Activated B cell treated with CpG ODN at 0.5 μM for 24 hours (primary cell): Measurements from ENCODE around the gene IFFO2. TPM values are rescaled to one million over a fixed set of nuclear protein-coding genes. Genes with fewer than 3 reads are reported as not detected.

Experiments used
- ATAC-seq: fragments of 200-7000 bp; cut with Tn5 transposase; one replicate; pipeline ENCODE4 v1.10.0; 2021; ENCODE audit warnings: low read depth, mild to moderate bottlenecking, moderate library complexity
- CTCF ChIA-PET: fragments of 350-600 bp; sonication (Branson Sonifier 250); formaldehyde crosslinking; loops from one replicate; lab custom pipeline; 2021; ENCODE audit warnings: antibody characterized with exemption; lab: Charles Lee
- POLR2A ChIA-PET: fragments of 350-600 bp; sonication (Branson Sonifier 250); formaldehyde crosslinking; loops from one replicate; lab custom pipeline; 2021; ENCODE audit warnings: antibody characterized with exemption; lab: Charles Lee
- DNase-seq: peaks from one replicate; pipeline ENCODE4 v3.0.0; 2022
- H3K27ac Mint-ChIP-seq: one replicate; pipeline ENCODE4 v1.8.0; 2020; ENCODE audit warnings: mixed read lengths
- H3K27me3 Mint-ChIP-seq: one replicate; pipeline ENCODE4 v1.8.0; 2021; ENCODE audit warnings: mixed read lengths
- H3K36me3 Mint-ChIP-seq: one replicate; pipeline ENCODE4 v1.8.0; 2021; ENCODE audit warnings: low read depth, mixed read lengths
- H3K4me1 Mint-ChIP-seq: one replicate; pipeline ENCODE4 v1.8.0; 2021; ENCODE audit warnings: mixed read lengths
- H3K4me3 Mint-ChIP-seq: one replicate; pipeline ENCODE4 v1.8.0; 2020; ENCODE audit warnings: mild to moderate bottlenecking, mixed read lengths
- H3K9me3 Mint-ChIP-seq: one replicate; pipeline ENCODE4 v1.8.0; 2020; ENCODE audit warnings: mixed read lengths
- CTCF ChIP-seq: fragments of 200-600 bp; IDR thresholded peaks from one replicate; pipeline ENCODE4 v1.8.0; 2022; ENCODE audit warnings: antibody characterized with exemption, mild to moderate bottlenecking
- intact Hi-C: fragments of 100-400 bp; cut with micrococcal nuclease; formaldehyde crosslinking; loops from one replicate; pipeline ENCODE4 v1.15.1; 2024
- total RNA-seq: library from RNA; stranded (reverse); gene quantifications from 2 replicates; pipeline ENCODE4 v1.2.3, GENCODE V29; 2022

IFFO2 gene
- total RNA-seq, 1 donor from 2014 or later: 13.0 TPM

- H3K4me1 Mint-ChIP-seq: no peaks in the 10 kb centered on the region
- DNase-seq: no peak
- TF ChIP-seq CTCF: no peak
- no peaks in the 10 kb centered on the region for H3K9me3 Mint-ChIP-seq
- no peak for ATAC-seq
- no peaks in the 10 kb centered on the region for H3K36me3 Mint-ChIP-seq
- no peak overlapping the region for H3K27ac Mint-ChIP-seq
- intact Hi-C loops: no loop called here
- H3K27me3 Mint-ChIP-seq: peaks cover 11% of the 10 kb centered on the region
- no peak overlapping the region for H3K4me3 Mint-ChIP-seq
- ChIA-PET CTCF (no interaction called here), POLR2A (no interaction called here)
Measured at GRCh38 chr1:18992646-18993045, 36.2 kb upstream of the IFFO2 start.

DNA sequence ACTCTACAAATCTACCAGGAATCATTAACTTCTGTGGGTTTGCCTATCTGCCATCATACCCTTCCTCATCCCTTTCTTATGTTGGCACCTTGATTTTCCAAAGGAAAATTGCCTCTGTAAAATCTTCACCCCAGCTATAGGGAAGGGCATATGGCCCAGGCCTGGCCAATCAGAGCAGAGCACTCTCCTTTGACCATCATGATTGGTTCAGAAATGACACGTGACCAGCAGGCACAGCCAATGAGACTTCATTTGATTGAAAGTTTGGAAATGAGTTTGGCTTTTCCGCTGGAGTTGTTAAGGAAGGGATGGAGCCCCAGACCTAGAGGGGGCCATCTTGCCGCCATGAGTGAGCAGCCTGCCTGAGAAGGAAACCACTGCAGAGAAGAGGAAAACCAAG lies 35.1 kb upstream of the IFFO2 start:
- Mint-ChIP-seq H3K27ac (no peak overlapping the region), H3K9me3 (no peaks in the 10 kb centered on the region), H3K36me3 (no peaks in the 10 kb centered on the region), H3K27me3 (peaks cover 14% of the 10 kb centered on the region), H3K4me3 (no peak overlapping the region), H3K4me1 (no peaks in the 10 kb centered on the region)
- no peak for TF ChIP-seq CTCF
- DNase-seq: no peak
- ChIA-PET CTCF (no interaction called here), POLR2A (no interaction called here)
- ATAC-seq: no peak
- intact Hi-C loops: no loop called here

DNA sequence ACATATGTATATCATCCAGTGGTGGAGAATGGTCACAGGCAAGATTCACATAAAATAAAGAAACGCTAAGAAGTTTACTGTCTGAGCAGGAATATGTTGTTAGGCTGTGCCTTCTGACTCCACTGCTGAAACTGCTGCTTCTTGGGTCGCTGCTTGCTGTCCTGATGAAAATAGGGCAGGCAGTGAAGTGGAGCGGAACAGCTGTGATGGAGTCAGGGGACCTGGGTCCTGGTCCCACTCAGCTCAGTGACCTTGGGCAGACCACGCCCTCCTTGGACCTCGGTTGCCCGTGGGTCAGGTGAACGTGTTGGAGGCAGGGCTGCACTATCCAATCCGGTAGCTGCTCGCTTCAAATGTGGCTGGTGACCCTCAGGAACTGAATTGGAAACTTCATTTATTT lies 33.4 kb upstream of the IFFO2 start:
- Mint-ChIP-seq H3K9me3 (no peaks in the 10 kb centered on the region), H3K36me3 (no peaks in the 10 kb centered on the region), H3K4me1 (no peaks in the 10 kb centered on the region), H3K27ac (no peak overlapping the region), H3K27me3 (peaks cover 13% of the 10 kb centered on the region), H3K4me3 (no peak overlapping the region)
- CTCF ChIA-PET: no interaction called here
- ATAC-seq (no peak), DNase-seq (no peak)
- TF ChIP-seq CTCF: no peak
- POLR2A ChIA-PET: no interaction called here
- intact Hi-C loops: no loop called here

GRCh38 chr1:18989176-18989799 lies 32.8 kb upstream of the IFFO2 start:
- no peak for DNase-seq

GRCh38 chr1:18981242-18981641 lies 24.8 kb upstream of the IFFO2 start:
- Mint-ChIP-seq H3K27ac (no peak overlapping the region), H3K9me3 (peaks cover 14% of the 10 kb centered on the region), H3K36me3 (no peaks in the 10 kb centered on the region), H3K27me3 (peaks cover 52% of the 10 kb centered on the region), H3K4me1 (no peaks in the 10 kb centered on the region), H3K4me3 (no peak overlapping the region)
- intact Hi-C loops: no loop called here
- DNase-seq (no peak), ATAC-seq (no peak)
- POLR2A ChIA-PET: no interaction called here
- CTCF ChIA-PET: no interaction called here
- TF ChIP-seq CTCF: no peak

More at GRCh38 chr1:18989176-18989799, 32.8 kb upstream of the IFFO2 start:
- Mint-ChIP-seq H3K4me3 (no peak overlapping the region), H3K4me1 (no peaks in the 10 kb centered on the region), H3K27me3 (peaks cover 15% of the 10 kb centered on the region), H3K9me3 (no peaks in the 10 kb centered on the region), H3K27ac (no peak overlapping the region), H3K36me3 (no peaks in the 10 kb centered on the region)
- ChIA-PET CTCF (no interaction called here), POLR2A (no interaction called here)
- intact Hi-C loops: no loop called here
- no peak for ATAC-seq
- no peak for TF ChIP-seq CTCF
